Muscle of leg (tissue), 11 donors: ENCODE data around the gene NKIRAS1. TPM values are rescaled to one million over a fixed set of nuclear protein-coding genes. Genes with fewer than 3 reads are reported as not detected.
A peak's percentile ranks its signal among the peaks of the same experiment; 100 is the strongest.
"Not testable (repeated sequence)": the region's sequence is repeated elsewhere in the genome, so short reads cannot be mapped to it uniquely, and the experiment has no call there.

ENCODE experiments used
- DNase-seq: peaks from one replicate; pipeline ENCODE4 v3.0.0; 2013
- H3K27ac ChIP-seq: one replicate; pipeline ENCODE4 v1.5.1; 2013; ENCODE audit warnings: mild to moderate bottlenecking, low read length, control low read depth
- H3K27me3 ChIP-seq: one replicate; pipeline ENCODE4 v1.6.1; 2013; ENCODE audit warnings: low read length; ENCODE audit not compliant: control insufficient read depth, insufficient read depth
- H3K36me3 ChIP-seq: one replicate; pipeline ENCODE4 v1.6.1; 2013; ENCODE audit warnings: low read length; ENCODE audit not compliant: control insufficient read depth, insufficient read depth
- H3K4me1 ChIP-seq: one replicate; pipeline ENCODE4 v1.6.1; 2013; ENCODE audit warnings: low read length; ENCODE audit not compliant: control insufficient read depth, insufficient read depth
- H3K4me3 ChIP-seq: one replicate; pipeline ENCODE4 v1.5.1; 2013; ENCODE audit warnings: low read length, control low read depth
- H3K9me3 ChIP-seq: replicated peaks from 2 replicates; pipeline ENCODE4 v1.6.1; 2013; ENCODE audit warnings: low read depth, low read length; ENCODE audit not compliant: control insufficient read depth
- WGBS: methylation state at CpG from one replicate; pipeline ENCODE4 v1.1.5; 2013; ENCODE audit warnings: missing lambda C conversion rate; ENCODE audit not compliant: insufficient coverage; 5-methylcytosine and 5-hydroxymethylcytosine counted together
- polyA plus RNA-seq, 8 donors: library from polyadenylated mRNA; unstranded; fragments of 120-200 nt; gene quantifications; one replicate each; pipeline versions ENCODE4 v1.2.1 to v1.2.3, GENCODE V29; 2013; ENCODE audit warnings: inconsistent platforms in 1 of 8, low replicate concordance in 1 of 8; ENCODE audit not compliant: insufficient read length in 8 of 8, insufficient read depth in 1 of 8
- total RNA-seq: library from RNA; stranded (reverse); fragments of 120-200 nt; gene quantifications from one replicate; pipeline ENCODE4 v1.2.4, GENCODE V29; 2013

The NKIRAS1 gene
- total and polyA plus RNA-seq, 9 donors, result 10.7 to 14.5 (median 13.0) TPM

DNA sequence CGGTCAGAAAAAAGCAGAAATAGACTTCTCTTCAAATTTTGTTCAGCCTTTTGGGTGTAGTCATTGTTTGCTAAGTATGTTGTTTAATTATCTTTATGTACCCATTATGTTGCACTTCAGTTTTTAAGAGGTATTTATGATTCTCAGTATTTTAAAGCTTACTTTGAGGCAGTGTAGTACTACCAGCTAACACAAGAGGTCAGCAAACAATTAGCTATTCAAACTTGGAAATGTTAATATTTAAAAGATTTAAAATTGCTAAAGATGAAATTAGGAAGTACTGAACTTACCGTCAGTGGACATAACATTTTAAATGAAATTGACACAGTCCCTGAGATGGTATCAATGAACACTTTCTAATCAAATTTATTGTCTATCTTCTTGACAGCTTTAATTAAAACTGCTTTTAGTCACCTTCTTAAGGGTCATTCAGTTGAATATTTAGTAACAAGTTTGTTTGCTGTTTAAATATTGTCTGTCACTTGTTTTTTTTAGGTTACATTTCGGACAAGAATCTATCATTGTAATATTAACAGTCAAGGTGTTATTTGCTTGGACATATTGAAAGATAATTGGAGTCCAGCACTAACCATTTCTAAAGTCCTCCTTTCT, 28.1 kb downstream of the NKIRAS1 start:
- H3K27me3 ChIP-seq, result no peaks in the 10 kb centered on the region
- no peaks in the 10 kb centered on the region for H3K9me3 ChIP-seq
- peaks cover 4% of the 10 kb centered on the region for H3K36me3 ChIP-seq
- peak; percentile 52 for DNase-seq
- no peaks in the 10 kb centered on the region for H3K4me1 ChIP-seq
- no CpG with 5 or more reads among the region's 3 CpGs for WGBS
- no peak overlapping the region for H3K4me3 ChIP-seq
- H3K27ac ChIP-seq, result no peak overlapping the region

DNA sequence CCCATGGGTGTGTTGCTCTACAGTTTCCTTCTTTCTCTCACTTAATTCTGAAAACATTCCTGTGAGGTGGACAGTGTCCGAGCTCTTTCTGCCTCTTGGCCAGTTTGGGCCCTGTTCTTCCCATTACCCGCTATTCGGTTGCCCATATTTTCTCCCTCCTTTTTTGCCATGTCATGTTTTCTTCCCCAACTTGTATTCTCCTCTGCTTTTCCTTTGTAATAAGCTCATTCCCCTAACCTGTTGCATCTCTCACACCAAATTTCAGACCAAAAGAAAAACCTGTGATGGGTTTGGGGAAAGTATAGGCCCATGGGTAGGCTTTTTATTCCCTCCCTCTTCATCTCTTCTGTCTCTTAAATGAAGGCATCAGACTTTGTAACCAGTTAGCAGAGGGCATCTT, 30.5 kb downstream of the NKIRAS1 start:
- Histone ChIP-seq H3K4me3 (no peak overlapping the region), H3K36me3 (peaks cover 4% of the 10 kb centered on the region), H3K27me3 (no peaks in the 10 kb centered on the region), H3K27ac (no peak overlapping the region), H3K9me3 (no peaks in the 10 kb centered on the region), H3K4me1 (no peaks in the 10 kb centered on the region)
- no peak for DNase-seq
- 90% methylated on average over 3 of the region's 3 CpGs for WGBS

DNA sequence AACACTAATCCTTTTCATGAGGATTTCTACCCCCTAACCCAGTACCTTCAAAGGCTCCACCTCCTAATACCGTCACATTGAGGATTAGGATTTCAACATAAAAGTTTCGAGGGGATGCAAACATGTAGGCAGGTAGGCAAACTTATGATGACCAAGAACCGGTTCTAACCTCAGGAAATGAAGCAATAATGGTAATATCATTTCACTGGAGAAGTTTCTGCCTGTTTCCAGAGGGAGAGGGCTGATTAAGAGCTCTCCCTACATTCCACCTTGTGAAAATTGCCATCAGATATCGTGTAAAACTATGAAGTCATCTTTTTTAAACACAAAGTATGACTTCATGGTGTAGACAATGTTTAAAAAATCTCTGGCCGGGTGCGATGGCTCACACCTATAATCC, 31.6 kb downstream of the NKIRAS1 start:
- Histone ChIP-seq H3K36me3 (peaks cover 4% of the 10 kb centered on the region), H3K27me3 (no peaks in the 10 kb centered on the region), H3K27ac (no peak overlapping the region), H3K4me3 (no peak overlapping the region), H3K9me3 (no peaks in the 10 kb centered on the region), H3K4me1 (no peaks in the 10 kb centered on the region)
- no peak for DNase-seq
- WGBS, result no CpG with 5 or more reads among the region's 6 CpGs

DNA sequence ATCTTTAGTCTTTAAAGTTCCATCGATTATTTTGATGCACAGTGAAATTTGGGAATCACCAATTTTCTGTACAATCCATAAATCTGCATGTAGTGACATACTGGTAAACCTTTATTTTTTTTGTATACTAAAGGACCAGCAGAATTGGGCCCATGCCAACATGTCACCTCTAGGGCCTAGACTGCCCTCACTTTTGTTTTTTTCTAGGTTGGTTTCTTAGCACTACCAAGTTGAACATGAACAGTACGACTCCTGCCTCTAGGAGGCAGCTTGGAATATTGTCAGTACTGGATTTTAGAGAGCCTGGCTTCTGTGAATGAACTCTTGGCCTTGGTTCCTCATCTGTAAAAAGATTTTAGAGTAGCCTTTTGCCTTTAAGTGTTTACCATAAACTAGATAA, 32.3 kb downstream of the NKIRAS1 start:
- no peaks in the 10 kb centered on the region for H3K9me3 ChIP-seq
- WGBS, result no CpG with 5 or more reads among the region's 2 CpGs
- H3K36me3 ChIP-seq, result peaks cover 4% of the 10 kb centered on the region
- H3K27me3 ChIP-seq, result no peaks in the 10 kb centered on the region
- DNase-seq, result no peak
- H3K27ac ChIP-seq, result no peak overlapping the region
- no peaks in the 10 kb centered on the region for H3K4me1 ChIP-seq
- no peak overlapping the region for H3K4me3 ChIP-seq

DNA sequence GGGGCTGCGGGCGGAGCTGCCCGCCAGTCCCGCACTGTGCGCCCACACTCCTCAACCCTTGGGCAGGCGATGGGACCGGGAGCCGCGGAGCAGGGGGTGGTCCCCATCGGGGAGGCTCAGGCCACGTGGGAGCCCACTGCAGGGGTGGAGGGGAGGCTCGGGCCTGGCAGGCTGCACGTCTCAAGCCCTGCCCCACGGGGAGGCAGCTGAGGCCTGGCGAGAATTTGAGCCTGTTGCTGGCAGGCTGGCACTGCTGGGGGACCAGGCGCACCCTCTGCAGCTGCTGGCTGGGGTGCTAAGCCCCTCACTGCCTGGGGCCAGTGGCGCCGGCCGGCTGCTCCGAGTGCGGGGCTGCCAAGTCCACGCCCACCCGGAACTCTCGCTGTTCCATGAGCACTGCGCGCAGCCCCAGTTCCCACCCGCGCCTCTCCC, 34.3 kb downstream of the NKIRAS1 start:
- no peak for DNase-seq
- H3K27me3 ChIP-seq, result no peaks in the 10 kb centered on the region
- H3K27ac ChIP-seq, result no peak overlapping the region
- H3K4me3 ChIP-seq, result no peak overlapping the region
- H3K36me3 ChIP-seq, result peaks cover 2% of the 10 kb centered on the region
- no peaks in the 10 kb centered on the region for H3K9me3 ChIP-seq
- 96% methylated on average over 26 of the region's 28 CpGs for WGBS
- peaks cover under 1% of the 10 kb centered on the region for H3K4me1 ChIP-seq

DNA sequence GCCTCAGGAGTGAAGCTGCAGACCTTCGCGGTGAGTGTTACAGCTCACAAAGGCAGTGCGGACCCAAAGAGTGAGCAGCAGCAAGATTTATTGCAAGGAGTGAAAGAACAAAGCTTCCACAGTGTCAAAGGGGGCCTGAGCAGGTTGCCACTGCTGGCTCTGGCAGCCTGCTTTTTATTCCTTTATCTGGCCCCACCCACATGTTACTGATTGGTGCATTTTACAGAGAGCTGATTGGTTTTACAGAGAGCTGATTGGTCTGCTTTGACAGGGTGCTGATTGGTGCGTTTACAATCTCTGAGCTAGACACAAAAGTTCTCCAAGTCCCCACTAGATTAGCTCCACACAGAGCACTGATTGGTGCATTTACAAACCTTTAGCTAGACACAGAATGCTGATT, 34.8 kb downstream of the NKIRAS1 start:
- 80% methylated on average over 1 of the region's 4 CpGs for WGBS
- not testable (repeated sequence) for H3K27ac ChIP-seq, H3K4me3 ChIP-seq, H3K9me3 ChIP-seq, H3K4me1 ChIP-seq, H3K27me3 ChIP-seq, H3K36me3 ChIP-seq, DNase-seq

DNA sequence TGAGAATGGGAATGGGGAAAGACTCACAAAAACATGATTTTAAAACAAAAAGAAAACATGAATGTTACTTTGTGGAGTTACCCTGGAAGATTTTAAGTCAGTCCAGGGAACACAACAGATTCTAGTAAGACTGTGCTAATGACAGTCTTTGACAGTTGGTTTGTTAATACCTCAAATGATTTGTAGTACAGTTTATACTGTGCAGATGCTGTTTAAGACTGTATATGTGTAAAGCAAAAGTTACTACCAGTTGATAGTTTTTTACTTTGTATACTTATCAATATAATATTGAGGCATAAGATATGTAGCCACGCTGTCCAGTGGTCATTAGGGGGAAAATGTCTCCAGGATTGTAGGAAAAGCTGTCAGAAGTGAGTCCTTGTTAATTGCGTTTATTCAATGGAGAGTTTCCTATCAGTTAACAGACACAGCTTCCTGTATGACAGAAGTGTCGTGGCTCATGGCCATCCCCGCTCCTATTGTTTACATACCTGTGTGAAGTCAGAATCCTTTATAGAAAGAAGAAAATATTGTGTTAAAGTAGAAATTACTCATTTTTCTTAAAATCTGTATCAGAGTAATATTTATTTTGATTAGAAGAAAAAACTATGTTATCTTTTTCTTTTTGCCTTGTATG, 36.0 kb downstream of the NKIRAS1 start:
- peaks cover 2% of the 10 kb centered on the region for H3K36me3 ChIP-seq
- WGBS, result no CpG with 5 or more reads among the region's 4 CpGs
- peaks cover 6% of the 10 kb centered on the region for H3K4me1 ChIP-seq

DNA sequence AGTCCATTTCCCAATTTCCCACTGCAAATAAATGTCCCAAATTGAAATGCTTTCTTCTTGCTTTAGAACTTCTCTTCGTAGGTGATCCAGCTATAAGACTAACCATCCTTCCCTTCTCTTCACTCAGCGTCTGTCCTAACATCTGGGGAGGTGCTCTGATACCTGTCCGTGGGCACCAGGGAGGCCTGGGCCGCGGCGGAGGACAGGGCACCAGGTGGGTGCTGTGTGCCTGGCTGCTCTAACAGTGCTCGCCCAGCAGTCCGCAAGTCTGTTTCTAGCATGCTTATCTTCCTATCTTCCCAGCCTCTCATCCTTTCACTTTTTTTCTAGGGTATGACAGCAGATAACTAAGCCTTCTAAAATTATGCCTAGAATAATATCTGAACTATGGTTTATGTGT, 37.3 kb downstream of the NKIRAS1 start:
- H3K4me1 ChIP-seq, result peaks cover 9% of the 10 kb centered on the region
- peaks cover 2% of the 10 kb centered on the region for H3K36me3 ChIP-seq
- H3K27me3 ChIP-seq, result no peaks in the 10 kb centered on the region
- H3K9me3 ChIP-seq, result no peaks in the 10 kb centered on the region
- no peak overlapping the region for H3K27ac ChIP-seq
- no peak for DNase-seq
- 95% methylated on average over 8 of the region's 8 CpGs for WGBS
- no peak overlapping the region for H3K4me3 ChIP-seq

More for the DNA sequence above, 36.0 kb downstream of the NKIRAS1 start:
- no peak overlapping the region for H3K27ac ChIP-seq
- H3K9me3 ChIP-seq, result no peaks in the 10 kb centered on the region
- no peak overlapping the region for H3K4me3 ChIP-seq
- no peak for DNase-seq
- H3K27me3 ChIP-seq, result no peaks in the 10 kb centered on the region

DNA sequence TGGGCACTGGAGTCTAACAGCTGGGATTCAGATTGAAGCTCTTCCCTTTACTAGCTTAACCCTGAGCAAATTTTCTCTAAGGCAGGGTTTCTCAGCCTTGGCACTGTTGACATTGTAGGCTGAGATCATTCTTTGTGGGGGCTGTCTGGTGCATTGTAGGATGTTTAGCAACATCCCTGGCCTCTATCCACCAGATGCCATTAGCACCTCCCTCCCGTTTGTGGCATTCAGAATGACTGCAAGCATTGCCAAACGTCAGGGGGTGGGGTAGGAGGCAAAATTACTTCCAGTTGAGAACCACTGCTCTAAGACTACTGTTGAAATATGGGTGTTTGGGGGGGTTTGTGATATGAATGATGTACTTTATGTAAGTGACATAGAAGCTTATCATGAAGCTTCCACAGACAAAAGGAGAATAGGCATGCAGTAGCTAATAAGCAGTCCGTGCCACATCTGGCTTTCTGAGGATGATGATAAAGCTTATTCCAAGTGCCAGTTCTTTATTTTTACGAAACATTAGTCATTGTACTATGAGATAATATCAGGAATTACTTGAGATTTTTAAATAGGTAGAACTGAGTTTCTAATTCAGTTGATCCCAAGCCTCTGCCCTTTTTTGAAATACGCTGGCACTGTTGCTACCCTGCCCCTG, 39.3 kb downstream of the NKIRAS1 start:
- Histone ChIP-seq H3K27ac (no peak overlapping the region), H3K4me1 (peaks cover 11% of the 10 kb centered on the region), H3K36me3 (peaks cover 2% of the 10 kb centered on the region), H3K4me3 (no peak overlapping the region), H3K9me3 (no peaks in the 10 kb centered on the region), H3K27me3 (no peaks in the 10 kb centered on the region)
- no peak for DNase-seq
- 20% methylated on average over 1 of the region's 5 CpGs for WGBS

DNA sequence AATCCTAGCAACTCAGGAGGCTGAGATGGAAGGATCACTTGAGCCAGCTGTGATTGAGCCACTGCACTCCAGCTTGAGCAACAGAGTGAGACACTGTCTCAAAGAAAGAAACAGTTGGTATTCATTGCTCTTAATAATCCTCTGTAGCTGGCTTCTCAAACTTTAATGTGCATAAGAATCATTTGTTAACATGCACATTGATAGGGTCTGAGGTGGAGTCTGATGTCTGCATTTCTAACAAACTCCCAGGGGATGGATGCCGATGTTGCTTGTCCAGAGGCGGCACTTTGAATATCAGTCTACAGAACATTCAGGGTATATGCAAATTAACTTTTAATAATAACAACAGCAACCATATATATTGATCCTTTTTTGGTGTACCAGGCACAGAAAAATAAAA, 39.9 kb downstream of the NKIRAS1 start:
- Histone ChIP-seq H3K4me3 (no peak overlapping the region), H3K27me3 (no peaks in the 10 kb centered on the region), H3K9me3 (no peaks in the 10 kb centered on the region), H3K27ac (no peak overlapping the region), H3K4me1 (peaks cover 11% of the 10 kb centered on the region), H3K36me3 (no peaks in the 10 kb centered on the region)
- WGBS, result no CpG with 5 or more reads among the region's 2 CpGs
- DNase-seq, result no peak
